Hypothalamus (tissue), 51 donors: ENCODE results near the gene HIRA.

Source experiments
- DNase-seq, 51 donors: peaks; one replicate each; lab custom pipeline; 2025; lab: John Stamatoyannopoulos, UW

HIRA gene

DNA sequence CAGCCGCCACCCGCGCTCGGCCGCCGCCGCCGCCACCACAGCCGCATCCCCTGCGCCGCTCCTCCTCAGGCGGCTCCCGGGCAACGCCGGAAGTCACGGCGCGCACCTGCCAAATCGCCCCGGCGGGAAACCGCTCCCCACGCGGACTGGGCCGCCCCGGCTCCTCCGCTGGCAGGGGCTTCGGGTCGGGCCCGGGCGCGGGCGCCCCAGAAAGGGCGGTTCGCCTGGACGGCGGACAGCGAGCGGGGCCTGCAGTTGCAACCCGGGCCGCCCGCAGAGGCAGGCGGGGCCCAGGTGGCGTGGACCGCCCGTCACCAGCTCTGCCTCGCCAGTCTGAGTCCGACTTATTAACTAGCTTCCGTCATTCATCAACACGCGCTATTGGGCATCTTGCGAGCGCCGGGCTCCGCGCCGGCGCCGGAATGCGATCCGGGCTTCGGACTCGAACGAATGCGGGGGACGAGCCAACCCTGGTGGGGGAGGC, at the start of gene HIRA:
TSS of gene HIRA (minus strand) at position 85 of the 484 bp plus-strand sequence. CDS start 257 bp downstream, outside the sequence.
- peak in 50 of 51 donors; percentile 27 to 94 (median 76) for DNase-seq

DNA sequence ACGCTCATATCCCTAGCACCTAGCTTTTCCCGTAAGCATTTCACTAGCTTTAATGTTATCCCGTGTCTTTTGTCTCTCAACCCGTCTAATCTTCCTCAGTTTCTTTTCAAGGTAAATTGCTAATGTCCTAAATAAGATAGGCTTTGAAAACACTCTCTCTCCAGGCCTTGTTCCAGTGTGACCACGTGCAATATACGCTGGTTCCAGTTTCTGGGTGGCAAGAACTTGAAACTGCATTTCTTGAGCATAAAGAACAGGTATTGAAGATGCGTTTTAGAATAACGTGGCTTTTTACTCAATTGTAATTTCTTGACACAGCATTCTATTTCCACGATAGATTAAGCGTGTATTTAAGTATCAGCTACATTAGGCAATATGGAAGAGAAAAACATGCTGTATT, 49.3 kb upstream of the HIRA start:
- DNase-seq: no peak

DNA sequence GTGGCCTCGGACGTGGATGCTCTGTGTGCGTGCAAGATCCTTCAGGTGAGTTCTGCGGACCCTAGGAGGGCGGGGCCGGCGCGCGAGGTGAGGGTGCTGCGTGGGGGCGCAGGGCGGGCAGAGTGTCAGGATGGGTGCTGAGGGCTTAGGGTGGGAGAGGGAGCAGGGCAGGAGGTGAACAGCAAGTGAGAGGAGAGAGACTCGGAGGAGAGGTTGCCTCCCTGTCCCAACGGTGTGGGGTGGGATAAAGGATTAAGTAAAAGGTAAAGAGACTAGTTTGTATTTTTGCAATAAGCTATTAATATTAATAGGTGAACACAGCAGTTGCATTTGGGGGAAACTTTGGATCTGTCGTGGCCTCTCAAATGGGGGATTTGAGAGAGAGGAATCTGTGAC, 48.6 kb upstream of the HIRA start:
- no peak for DNase-seq

GRCh38 chr22:19479355-19480172, 48.0 kb upstream of the HIRA start, which contains the start of gene CDC45:
Gene CDC45, plus strand, starts transcription at chr22:19479920. Its CDS starts 49 bp downstream, at chr22:19479969.
- DNase-seq: peak; percentile 37 to 100 (median 93)

DNA sequence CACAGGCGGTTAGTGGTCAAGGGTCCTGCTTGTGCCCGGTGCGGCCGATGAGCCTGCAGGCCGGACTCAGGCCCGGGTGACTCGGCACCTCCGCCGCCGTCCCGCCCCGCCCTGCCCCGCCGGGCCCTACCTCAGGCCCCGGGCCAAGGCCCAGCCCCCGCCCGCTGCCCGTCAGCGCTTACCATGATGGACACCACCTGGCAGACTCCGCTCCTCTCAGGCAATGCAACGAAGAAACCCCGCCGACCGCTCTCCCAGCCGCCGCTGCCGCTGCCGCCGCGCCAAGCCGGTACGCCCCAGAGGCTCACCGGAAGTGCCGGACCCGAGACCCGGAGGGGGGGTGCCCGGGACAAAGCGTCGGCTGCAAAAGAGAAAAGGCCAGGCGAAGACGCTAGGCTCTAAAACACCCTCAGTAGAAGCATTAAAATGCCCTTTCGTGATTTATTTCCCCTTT, 47.4 kb upstream of the HIRA start, which contains the start of gene UFD1:
TSS of gene UFD1 (minus strand) at position 293 of the 454 bp plus-strand sequence. CDS start at position 185, 108 bp downstream.
- DNase-seq: peak; percentile 28 to 95 (median 71)

DNA sequence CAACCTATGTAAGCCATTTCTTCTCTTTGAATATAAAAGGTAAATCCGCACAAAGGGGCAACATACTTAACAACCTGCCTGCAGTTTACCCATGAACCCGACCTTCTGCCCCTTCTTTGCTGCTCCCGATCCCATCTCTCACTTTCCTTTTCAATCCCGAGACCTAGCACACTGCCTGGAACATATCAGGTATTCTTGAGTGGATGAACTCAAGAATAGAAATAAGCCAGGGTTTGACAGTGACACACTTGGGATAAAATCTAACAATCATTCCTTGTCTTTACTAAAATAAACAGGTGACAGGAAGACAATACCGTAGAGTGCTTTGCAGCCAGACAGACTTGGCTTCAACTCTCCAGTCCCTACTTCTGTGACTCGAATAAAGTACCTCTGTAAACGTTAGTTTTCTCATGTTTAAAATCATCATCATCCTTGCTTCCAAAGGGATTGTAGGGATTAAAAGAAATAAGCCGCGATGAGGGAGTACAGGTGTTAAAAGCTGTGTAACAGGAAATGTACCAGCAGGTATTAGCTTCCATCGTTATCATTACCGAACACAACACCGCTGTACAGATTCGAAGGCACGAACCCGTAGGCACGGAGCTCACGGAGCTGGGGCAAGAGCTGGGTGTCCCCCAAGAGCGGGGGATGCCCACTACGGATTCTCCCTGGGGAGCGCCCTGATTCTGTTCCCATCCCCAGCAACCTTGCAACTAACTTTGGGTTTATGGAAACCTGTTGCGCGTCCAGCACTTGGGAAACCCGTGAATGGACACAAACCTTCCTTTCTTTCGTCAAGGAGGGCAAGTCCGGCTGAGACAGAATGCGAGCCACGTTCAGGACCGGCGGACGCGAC, 46.7 kb upstream of the HIRA start:
- DNase-seq: peak in 1 of 51 donors; percentile 39

DNA sequence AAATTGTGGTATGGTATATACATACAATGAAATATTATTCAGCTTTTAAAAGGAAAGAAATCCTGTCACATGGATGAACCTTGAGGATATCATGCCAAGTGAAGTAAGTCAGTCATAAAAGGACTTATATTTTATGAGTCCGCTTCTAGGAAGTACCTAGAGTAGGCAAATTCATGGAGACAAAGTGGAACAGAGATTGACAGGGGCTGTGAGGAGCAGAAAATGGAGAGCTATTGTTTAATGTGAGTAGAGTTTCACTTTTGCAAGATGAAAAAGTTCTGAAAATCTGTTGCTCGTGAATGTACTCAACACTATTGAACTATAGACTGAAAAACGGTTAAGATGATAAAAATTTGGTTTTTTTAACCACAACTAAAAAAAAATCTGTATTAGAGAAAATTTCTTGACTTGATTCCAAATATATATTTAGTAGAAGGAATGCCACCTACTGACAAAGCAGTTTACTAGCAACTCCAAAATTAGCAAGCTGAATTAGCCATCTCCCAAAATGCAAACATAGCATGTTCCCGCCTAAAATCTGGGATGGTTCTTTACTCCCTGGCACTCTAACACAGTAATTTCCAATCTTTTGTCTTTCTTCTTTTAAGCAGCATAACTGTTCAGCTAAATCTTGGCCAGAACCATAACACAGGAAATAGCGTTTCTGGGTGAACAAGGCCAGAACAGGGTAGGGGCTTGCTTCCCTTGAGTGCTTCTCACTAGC, 46.0 kb upstream of the HIRA start:
- DNase-seq: no peak

DNA sequence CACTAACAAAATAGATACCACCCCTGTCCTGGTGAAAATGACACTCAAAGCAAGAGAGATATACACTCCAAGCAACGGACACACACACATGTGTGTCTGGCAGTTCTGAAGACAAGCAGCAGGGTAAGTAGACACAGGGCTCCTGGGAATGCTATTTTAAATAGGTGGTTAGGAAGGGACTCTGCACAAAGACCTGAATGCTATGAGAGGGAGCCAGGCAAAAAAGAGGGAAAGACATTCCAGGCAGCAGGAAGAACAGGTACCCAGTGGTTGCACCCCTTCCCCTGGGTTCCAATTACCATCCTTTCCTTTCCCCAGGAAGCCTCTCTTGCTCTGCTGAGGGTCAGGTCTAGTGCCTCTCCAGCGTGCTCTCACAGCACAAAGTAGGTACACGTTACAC, 44.5 kb upstream of the HIRA start:
- DNase-seq: no peak

DNA sequence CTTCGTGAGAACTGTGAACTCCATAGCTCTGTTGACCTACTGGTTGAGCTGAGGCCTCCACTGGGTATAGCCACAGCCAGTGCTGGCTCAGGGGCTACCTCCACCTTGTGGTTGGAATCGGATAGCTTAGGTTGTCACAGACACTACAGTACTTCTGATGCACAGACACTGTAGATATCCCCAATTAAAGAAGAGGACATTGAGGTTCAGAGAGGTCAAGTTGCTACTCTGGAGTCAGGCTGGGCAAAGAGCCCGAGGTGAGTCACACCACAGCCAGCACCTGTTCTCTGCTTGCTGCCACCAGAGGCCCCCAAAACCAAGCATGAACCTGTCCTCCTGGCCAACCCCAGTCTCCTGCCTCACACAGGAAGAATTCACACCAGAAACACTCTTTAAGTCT, 42.0 kb upstream of the HIRA start:
- no peak for DNase-seq

DNA sequence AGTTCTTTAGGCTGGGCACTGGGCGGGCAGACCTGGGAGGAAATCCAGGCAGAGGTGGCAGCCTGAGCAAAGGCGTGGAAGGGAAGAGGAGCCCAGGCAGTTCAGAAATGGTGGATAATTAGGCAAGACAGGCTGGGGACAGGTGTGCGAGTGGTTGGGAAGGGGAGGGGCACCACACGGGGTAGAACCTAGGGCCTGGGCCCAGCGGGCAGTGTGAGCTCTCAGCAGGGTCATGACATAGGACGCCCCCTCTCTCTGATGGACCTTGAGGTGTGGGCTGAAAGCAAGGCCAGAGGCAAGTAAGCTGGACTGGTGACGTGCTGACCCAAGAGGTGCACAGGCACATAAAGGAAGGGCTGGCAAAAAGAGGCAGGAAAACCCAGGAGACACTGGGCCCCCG, 40.7 kb upstream of the HIRA start:
- DNase-seq: no peak

GRCh38 chr22:19471572-19471971, 40.0 kb upstream of the HIRA start:
- DNase-seq: no peak

- DNase-seq: no peak
These were observed 38.5 kb upstream of the HIRA start for GRCh38 chr22:19470010-19470409.

DNA sequence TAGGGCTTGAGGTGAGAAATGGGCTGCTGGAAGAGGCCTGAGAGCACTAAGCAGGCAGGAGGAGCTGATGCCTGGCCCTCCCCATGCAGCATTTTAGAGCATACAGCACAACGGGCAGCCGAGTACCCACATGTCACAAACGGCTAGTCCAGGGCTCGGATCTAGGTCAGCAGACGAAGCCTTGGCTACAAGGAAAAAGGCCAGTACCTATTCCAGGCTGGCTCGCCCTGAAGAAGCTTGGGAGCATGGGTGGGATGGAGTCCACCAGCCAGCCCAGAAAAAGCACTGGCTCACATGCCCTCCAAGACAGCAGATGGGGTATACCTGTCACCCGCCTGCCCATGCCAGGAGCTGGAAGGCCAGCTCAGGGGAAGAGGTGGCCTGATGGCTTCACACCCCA, 37.9 kb upstream of the HIRA start:
- no peak for DNase-seq

DNA sequence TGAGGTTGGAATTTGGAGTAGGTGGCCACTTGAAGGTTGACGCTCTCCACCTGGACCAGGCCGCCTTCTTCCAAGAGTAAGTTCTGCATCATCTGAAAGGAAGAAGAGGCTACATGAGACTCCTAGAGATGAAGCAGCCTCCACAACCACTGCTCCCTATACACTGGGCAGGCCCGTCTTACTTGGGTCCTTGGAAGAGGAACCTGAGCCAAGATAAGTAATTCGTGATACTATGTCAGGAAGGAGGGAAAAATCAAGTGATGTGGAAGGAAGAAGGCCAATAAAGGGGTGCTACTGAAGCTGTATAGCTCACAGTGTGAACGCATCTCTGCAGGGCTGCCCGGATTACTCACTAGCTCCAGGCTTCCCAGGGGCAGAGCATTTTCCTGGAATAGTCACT, 36.4 kb upstream of the HIRA start:
- no peak for DNase-seq

DNA sequence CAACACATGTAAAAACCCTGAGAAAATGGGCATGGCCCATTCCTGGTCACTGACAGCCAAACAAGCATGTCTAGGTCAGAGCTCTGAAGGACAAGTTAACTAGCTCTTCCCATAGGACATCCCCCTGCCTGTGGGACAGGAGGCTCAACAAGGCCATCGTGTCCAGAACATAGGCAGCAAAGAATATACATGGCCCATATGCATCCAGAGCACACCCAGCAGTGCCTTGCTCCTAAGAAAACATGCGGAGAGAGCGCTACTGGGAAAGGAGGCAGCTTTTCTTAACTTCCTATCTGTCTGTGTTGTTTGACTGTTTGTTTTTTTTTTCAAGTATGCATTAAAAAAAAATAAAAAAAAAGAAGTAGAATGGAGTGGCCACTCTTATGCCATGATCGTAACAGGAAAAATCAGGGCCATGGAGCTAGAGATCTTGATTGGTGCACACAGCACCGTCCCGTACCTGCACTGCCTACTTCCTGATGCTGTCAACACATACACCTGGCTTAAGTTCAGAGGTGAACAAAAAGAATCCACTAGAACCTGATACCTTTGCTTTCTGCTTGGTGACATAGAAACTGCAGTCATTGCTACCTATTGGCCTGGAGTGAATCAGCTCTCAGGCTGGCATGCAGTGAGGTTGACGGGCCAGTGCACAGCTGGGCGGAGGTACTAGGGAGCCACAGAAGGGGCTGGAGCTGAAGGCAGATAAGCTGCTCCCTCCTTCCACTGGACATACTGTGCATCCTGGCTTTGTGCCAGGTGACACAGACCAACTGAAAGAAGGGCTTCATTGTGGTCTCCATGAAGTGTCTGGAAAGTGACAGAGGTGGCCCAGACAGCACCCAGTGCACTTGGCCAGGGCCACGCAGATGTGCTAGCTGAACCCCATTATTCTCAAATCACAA, 35.6 kb upstream of the HIRA start:
- DNase-seq: no peak

GRCh38 chr22:19466126-19466716, 34.7 kb upstream of the HIRA start:
- no peak for DNase-seq

GRCh38 chr22:19464975-19465374, 33.4 kb upstream of the HIRA start:
- DNase-seq: no peak

GRCh38 chr22:19464546-19464945, 33.0 kb upstream of the HIRA start:
- no peak for DNase-seq
